Sigmoid colon (tissue), 7 donors: ENCODE results near the gene SIPA1L3. TPM values are rescaled to one million over a fixed set of nuclear protein-coding genes. Genes with fewer than 3 reads are reported as not detected.

Experiments
- DNase-seq: peaks from one replicate; pipeline ENCODE4 v3.0.0-alpha.2; 2019
- H3K27ac ChIP-seq, 4 donors: fragments of 200-600 bp; sonication (generic); one replicate each; pipeline ENCODE4 v1.5.1; 2016 to 2019; ENCODE audit warnings: mild to moderate bottlenecking in 1 of 4
- H3K27me3 ChIP-seq, 3 donors: fragments of 200-600 bp; sonication (generic); one replicate each; pipeline ENCODE4 v1.5.1; 2019; ENCODE audit warnings: mild to moderate bottlenecking in 1 of 3
- H3K36me3 ChIP-seq, 4 donors: fragments of 200-600 bp; sonication (generic); one replicate each; pipeline ENCODE4 v1.5.1; 2016 to 2019
- H3K4me1 ChIP-seq, 4 donors: fragments of 200-600 bp; sonication (generic); one replicate each; pipeline ENCODE4 v1.5.1; 2017 to 2019
- H3K4me3 ChIP-seq, 4 donors: fragments of 200-600 bp; sonication (generic); one replicate each; pipeline ENCODE4 v1.5.1; 2017 to 2019; ENCODE audit warnings: mild to moderate bottlenecking in 2 of 4, moderate library complexity in 1 of 4
- H3K9me3 ChIP-seq, 4 donors: fragments of 200-600 bp in 3 of 4; sonication (generic) in 3 of 4; one replicate each; pipeline versions ENCODE4 v1.5.1 to v1.6.1; 2013 to 2019
- EP300 ChIP-seq, 4 donors: sonication (generic); formaldehyde crosslinking; IDR thresholded peaks; one replicate each; pipeline ENCODE4 v1.6.1; 2017; ENCODE audit warnings: antibody characterized with exemption in 4 of 4
- POLR2A ChIP-seq, 2 donors: fragments of 450-650 bp; IDR thresholded peaks; one replicate each; pipeline ENCODE4 v1.6.1; 2016; ENCODE audit warnings: antibody characterized with exemption in 2 of 2, mild to moderate bottlenecking in 2 of 2, moderate library complexity in 2 of 2
- POLR2AphosphoS5 ChIP-seq, 4 donors: sonication (generic); formaldehyde crosslinking; IDR thresholded peaks; one replicate each; pipeline ENCODE4 v1.6.1; 2017; ENCODE audit warnings: antibody characterized with exemption in 4 of 4
- WGBS, 2 donors: extraction: QIAGEN DNeasy Blood & Tissue Kit; methylation state at CpG; one replicate each; pipeline ENCODE4 v1.1.7; 2013; 5-methylcytosine and 5-hydroxymethylcytosine counted together
- intact Hi-C: fragments of 100-400 bp; cut with DNase I; formaldehyde crosslinking; loops from one replicate; pipeline ENCODE4 v1.15.1; 2023
- polyA plus RNA-seq, 3 donors: library from polyadenylated mRNA; stranded (reverse); fragments of 200-250 nt; gene quantifications; one replicate each; pipeline ENCODE4 v1.2.3, GENCODE V29; 2013
- total RNA-seq, 4 donors: library from RNA; depleted of rRNA; stranded (reverse); fragments of >200 nt; gene quantifications; one replicate each; pipeline ENCODE4 v1.1.0, GENCODE V29; 2016
- TF ChIP-seq, protein P1 (sequence below), 4 experiments: fragments of 450-650 bp in 3 of 4; fragments of 200-600 bp in 1 of 4; IDR thresholded peaks; one replicate each; pipeline ENCODE4 v1.5.1; 2016 to 2019; ENCODE audit warnings: antibody characterized with exemption in 4 of 4, mild to moderate bottlenecking in 3 of 4, moderate library complexity in 2 of 4
- donor health status: healthy with polysubstance abuse.
- donor health status: Bipolar disorder and iron deficiency.
- donor health status: healthy.

The SIPA1L3 gene
- total and polyA plus RNA-seq, 7 donors: 7.7 to 47.9 (median 9.9) TPM

DNA sequence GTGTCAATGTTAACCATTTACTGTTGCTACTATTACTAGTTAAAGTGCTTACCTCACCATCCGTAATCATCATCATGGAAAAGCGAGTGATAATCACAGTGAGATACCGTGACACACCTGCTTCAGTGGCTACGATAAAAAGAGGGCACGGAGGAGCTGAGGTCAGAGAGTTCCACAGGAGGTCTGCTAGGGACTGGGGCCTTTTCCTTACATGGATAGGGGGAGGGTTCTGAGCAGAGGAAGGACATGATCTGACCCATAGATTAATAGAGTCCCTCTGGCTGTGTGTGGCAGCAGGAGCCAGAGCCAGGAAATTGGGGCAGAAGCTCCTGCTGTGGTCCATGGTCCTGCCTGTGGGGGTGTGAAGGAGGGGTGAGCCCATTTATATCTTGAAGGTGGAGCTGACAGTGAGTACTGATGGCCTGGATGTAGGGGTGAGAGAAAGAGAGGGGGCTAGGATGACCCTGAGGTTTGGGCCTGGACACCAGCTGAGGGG is 136.7 kb downstream of the SIPA1L3 start:
- TF ChIP-seq EP300 (IDR thresholded peaks at IDR 0.05): no peak
- TF ChIP-seq POLR2A (IDR thresholded peaks at IDR 0.05): no peak
- no peak for TF ChIP-seq POLR2AphosphoS5 (IDR thresholded peaks at IDR 0.05)
- TF ChIP-seq, protein P1, sequence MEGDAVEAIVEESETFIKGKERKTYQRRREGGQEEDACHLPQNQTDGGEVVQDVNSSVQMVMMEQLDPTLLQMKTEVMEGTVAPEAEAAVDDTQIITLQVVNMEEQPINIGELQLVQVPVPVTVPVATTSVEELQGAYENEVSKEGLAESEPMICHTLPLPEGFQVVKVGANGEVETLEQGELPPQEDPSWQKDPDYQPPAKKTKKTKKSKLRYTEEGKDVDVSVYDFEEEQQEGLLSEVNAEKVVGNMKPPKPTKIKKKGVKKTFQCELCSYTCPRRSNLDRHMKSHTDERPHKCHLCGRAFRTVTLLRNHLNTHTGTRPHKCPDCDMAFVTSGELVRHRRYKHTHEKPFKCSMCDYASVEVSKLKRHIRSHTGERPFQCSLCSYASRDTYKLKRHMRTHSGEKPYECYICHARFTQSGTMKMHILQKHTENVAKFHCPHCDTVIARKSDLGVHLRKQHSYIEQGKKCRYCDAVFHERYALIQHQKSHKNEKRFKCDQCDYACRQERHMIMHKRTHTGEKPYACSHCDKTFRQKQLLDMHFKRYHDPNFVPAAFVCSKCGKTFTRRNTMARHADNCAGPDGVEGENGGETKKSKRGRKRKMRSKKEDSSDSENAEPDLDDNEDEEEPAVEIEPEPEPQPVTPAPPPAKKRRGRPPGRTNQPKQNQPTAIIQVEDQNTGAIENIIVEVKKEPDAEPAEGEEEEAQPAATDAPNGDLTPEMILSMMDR (IDR thresholded peaks at IDR 0.05): no peak
- 93 to 94% methylated on average over 5 of the region's 5 CpGs for WGBS, 2 donors
- Histone ChIP-seq H3K27ac (no peak overlapping the region), H3K4me3 (no peak overlapping the region), H3K27me3 (no peaks in the 10 kb centered on the region), H3K4me1 (no peaks in the 10 kb centered on the region), H3K36me3 (no peaks in the 10 kb centered on the region), H3K9me3 (no peaks in the 10 kb centered on the region)
- DNase-seq: no peak
- intact Hi-C loops: no loop called here

DNA sequence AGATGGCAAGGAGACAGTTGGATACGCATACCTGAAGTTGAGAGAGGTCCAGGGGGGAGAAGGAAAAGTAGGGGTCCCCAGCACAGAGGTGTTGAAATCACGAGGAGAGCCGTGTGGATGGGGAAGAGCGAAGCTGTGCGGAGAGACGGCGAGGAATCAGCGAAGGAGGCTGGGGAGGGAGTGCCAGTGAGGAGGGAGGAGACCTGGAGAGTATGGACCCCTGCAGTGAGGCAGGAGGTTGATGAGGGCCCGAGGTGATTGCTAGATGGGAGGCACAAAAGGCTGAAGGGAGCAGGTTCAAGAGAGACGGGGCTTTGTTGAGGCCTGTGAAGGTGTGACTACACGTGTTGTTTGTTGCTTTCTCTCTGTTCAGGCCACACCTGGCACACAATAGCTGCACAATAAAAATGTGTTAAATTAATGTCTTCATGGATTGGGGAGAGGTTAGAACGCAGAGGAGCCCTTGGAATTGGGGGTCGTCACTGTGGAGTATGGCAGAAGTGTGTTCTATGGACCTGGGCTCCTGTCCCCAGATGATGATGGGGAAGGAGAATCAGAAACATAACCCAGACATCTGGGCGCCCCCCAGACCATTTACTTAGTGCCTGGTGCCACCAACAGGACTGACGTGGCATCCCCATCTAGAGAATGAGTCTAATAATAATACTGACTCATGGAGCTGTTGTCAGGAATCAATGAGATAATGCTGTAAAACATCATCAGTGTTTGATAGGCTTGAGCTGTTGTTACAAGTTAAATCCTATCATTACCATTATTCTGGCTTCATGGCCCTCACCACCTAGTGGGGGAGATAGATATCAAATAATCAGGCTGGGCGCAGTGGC is 137.5 kb downstream of the SIPA1L3 start:
- H3K27me3 ChIP-seq: no peaks in the 10 kb centered on the region
- TF ChIP-seq EP300 (IDR thresholded peaks at IDR 0.05): no peak
- TF ChIP-seq, protein P1 (IDR thresholded peaks at IDR 0.05): no peak
- TF ChIP-seq POLR2A (IDR thresholded peaks at IDR 0.05): no peak
- TF ChIP-seq POLR2AphosphoS5 (IDR thresholded peaks at IDR 0.05): no peak
- intact Hi-C loops: no loop called here
- no peaks in the 10 kb centered on the region for H3K9me3 ChIP-seq
- no peaks in the 10 kb centered on the region for H3K4me1 ChIP-seq
- H3K27ac ChIP-seq: no peak overlapping the region
- no peak overlapping the region for H3K4me3 ChIP-seq
- WGBS, 2 donors: 89 to 90% methylated on average over 16 of the region's 16 CpGs
- no peak for DNase-seq
- no peaks in the 10 kb centered on the region for H3K36me3 ChIP-seq

DNA sequence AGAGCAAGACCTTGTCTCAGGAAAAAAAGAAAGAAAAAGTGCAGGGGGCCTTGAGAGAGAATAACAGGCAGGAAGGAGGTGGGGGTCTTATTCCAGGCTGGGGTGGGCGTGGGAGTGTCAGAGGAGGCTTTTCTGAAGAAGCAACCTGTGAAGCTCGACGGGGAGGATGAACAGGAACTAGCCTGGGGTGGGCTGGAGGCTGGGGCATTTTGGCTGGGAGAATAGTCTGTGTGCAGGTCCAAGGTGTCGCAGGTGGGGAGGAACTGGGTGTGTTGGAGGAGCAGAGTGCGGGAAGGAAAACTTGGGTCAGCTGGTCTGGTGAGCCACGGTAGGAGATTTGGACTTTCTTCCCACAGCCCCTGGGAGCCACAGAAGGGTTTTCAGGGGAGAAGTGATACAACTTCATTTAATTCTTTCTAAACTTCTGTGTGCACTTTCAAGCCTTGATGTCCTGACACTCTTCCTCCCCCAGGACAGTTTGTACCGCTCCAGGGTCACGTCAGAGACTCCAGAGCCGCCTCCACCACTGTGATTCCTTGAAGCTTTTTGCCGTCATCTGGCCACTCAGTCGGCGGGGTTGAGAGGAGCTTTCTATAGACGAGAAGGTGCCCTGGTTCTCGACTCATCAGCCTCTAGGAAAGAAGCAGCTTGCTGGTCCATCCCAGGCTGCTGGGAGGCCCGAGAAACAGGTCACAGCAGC is 138.7 kb downstream of the SIPA1L3 start:
- DNase-seq: no peak
- intact Hi-C loops: no loop called here
- Histone ChIP-seq H3K27me3 (no peaks in the 10 kb centered on the region), H3K36me3 (no peaks in the 10 kb centered on the region), H3K27ac (no peak overlapping the region), H3K9me3 (no peaks in the 10 kb centered on the region), H3K4me3 (no peak overlapping the region), H3K4me1 (no peaks in the 10 kb centered on the region)
- 76 to 85% methylated on average over 15 of the region's 15 CpGs for WGBS, 2 donors
- TF ChIP-seq, protein P1 (IDR thresholded peaks at IDR 0.05): no peak
- TF ChIP-seq POLR2A (IDR thresholded peaks at IDR 0.05) (no peak), EP300 (IDR thresholded peaks at IDR 0.05) (no peak), POLR2AphosphoS5 (IDR thresholded peaks at IDR 0.05) (no peak)

DNA sequence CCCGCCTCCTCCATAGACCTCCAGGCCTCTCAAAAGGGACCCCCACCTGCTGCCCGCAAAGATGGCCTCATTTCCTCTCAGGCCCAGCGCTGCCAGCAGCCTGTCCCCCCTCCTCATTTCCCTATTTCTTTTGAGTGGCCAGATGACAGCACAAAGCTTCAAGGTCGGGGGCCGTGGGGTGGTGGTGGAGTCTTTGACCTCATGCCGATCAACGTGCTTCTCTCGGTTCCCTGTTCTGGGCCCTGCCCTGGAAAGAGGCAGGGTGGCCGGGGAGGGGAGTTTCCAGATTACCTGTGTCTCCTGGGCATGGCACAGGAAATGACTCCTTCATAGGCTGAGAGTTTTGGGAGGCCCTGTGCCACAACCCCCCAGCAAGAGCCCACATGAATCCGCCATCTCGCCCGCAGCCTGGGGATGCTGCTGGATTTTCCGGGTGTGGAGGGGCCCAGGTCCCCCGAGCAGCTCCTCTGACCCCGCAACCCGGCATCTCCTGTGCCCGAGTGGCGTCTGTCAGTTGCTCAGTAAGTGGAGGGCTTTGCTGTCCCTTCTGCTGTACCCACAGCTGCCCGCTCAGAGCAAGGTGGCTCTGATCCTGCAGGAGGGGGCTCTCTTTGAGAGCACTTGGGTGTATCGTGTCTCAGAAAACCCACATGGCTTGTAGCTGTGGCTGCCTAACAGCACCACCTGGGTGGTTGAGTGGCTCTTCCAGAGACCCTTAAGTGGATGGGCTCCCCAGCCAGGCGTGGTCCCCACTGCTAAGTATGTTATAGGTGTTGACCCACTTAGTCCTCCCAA is 139.4 kb downstream of the SIPA1L3 start:
- no peak for DNase-seq

More for the DNA sequence above, 139.4 kb downstream of the SIPA1L3 start:
- intact Hi-C loops: no loop called here
- H3K4me3 ChIP-seq: no peak overlapping the region
- H3K9me3 ChIP-seq: no peaks in the 10 kb centered on the region
- no peak for TF ChIP-seq POLR2A (IDR thresholded peaks at IDR 0.05)
- TF ChIP-seq EP300 (IDR thresholded peaks at IDR 0.05): no peak
- no peak for TF ChIP-seq POLR2AphosphoS5 (IDR thresholded peaks at IDR 0.05)
- TF ChIP-seq, protein P1 (IDR thresholded peaks at IDR 0.05): no peak
- no peak overlapping the region for H3K27ac ChIP-seq
- no peaks in the 10 kb centered on the region for H3K36me3 ChIP-seq
- WGBS, 2 donors: 79 to 92% methylated on average over 21 of the region's 21 CpGs
- H3K27me3 ChIP-seq: no peaks in the 10 kb centered on the region
- H3K4me1 ChIP-seq: no peaks in the 10 kb centered on the region
